ENCODE data around the gene ZNF135. TPM values are rescaled to one million over a fixed set of nuclear protein-coding genes. Genes with fewer than 3 reads are reported as not detected.

ZNF135 gene
- total RNA-seq, 6 experiments from 2014 or later: 0.07 to 0.09 TPM; not detected in 4

DNA sequence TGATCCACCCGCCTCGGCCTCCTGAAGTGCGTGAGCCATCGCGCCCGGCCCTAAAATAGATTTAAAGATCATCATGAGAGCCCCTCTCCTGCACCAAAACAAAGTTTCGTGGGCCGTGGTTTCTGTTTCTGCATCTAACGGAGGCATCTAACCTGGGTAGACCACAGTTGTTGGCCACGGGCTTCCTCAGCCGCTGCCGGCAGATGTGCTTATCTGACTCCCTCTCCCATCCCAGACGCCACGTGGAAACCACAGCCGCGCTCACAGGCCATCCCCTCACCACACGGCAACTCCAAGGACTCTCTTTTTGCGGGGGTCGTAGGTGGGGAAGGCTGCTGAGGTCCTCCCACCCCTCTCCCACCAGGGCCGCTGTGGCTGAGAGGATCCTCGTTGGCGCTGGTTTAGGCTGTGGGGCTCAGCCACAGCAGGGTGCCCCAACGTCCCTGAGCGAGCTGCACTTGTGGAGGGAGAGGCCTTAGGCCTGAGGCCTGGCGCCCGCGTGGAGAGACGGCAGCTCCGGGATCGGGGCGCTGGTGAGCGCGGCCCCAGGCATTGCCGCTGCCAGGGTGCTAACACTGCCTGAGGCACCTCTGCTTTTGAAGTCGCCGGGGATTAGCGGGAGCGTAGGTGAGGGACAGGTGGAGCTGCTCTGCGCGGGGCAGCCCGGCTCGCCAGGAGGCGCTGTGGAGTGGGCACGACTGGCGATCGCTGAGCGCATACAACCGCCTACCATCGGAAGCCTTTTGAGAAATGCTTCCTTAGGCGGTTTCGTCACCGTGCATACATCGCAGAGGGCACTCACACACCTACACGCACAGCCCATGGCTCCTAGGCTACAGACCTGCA is 16.4 kb upstream of the ZNF135 start:
- Mint-ChIP-seq H3K4me1 (ENCODE audit: low read depth) (no peaks in the 10 kb centered on the region), H3K27ac (no peak overlapping the region), H3K27me3 (ENCODE audit: insufficient read depth) (peaks cover 2% of the 10 kb centered on the region; the same call in 1 of the 2 replicates), H3K36me3 (ENCODE audit: low read depth) (peaks cover 5% of the 10 kb centered on the region; the same call in 1 of the 2 replicates), H3K4me3 (no peak overlapping the region), H3K9me3 (peaks cover 71% of the 10 kb centered on the region)
- DNase-seq: no peak
- TF ChIP-seq, protein P1, sequence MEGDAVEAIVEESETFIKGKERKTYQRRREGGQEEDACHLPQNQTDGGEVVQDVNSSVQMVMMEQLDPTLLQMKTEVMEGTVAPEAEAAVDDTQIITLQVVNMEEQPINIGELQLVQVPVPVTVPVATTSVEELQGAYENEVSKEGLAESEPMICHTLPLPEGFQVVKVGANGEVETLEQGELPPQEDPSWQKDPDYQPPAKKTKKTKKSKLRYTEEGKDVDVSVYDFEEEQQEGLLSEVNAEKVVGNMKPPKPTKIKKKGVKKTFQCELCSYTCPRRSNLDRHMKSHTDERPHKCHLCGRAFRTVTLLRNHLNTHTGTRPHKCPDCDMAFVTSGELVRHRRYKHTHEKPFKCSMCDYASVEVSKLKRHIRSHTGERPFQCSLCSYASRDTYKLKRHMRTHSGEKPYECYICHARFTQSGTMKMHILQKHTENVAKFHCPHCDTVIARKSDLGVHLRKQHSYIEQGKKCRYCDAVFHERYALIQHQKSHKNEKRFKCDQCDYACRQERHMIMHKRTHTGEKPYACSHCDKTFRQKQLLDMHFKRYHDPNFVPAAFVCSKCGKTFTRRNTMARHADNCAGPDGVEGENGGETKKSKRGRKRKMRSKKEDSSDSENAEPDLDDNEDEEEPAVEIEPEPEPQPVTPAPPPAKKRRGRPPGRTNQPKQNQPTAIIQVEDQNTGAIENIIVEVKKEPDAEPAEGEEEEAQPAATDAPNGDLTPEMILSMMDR (IDR thresholded peaks at IDR 0.05): no peak

DNA sequence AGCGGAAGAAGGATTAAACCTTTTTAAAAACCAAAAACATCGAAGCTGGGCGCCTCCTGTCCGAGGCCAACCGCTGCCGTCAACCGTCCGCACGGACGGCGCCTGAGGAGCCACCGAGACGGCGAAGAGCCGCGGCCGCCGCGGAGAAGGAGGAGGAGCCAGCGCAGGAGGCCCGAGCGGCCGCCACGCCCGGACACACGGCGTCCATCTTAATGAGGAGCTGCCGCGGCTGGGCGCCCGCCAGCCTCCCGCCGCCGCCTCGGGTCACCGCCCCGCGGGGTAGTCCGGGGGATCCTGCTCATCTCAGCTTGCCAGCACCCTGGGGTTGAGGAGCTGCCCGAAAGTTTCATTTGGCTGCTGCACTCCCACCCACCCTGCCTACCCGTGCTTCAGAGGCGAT is 14.7 kb upstream of the ZNF135 start:
- Mint-ChIP-seq H3K4me1 (ENCODE audit: low read depth) (no peaks in the 10 kb centered on the region), H3K36me3 (ENCODE audit: low read depth) (peaks cover 8% of the 10 kb centered on the region)
- DNase-seq: no peak

DNA sequence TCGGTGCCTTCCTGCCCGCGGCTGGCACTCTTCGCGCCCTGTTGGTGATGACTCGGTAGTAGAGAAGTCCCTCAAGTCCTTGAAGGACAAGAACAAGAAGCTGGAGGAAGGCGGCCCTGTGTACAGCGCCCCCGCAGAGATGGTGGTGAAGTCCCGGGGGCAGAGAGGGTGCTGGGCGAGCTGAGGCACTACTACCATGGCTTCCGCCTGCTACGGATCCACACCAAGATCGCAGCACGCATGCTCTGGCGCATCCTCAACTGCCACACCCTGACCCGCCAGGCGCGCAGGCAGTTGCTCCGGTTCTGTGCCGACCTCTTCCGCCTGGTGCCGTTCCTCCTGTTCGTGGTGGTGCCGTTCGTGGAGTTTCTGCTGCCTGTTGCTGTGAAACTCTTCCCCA is 14.2 kb upstream of the ZNF135 start:
- Mint-ChIP-seq H3K27ac (no peak overlapping the region), H3K27me3 (ENCODE audit: insufficient read depth) (peaks cover 2% of the 10 kb centered on the region; the same call in 1 of the 2 replicates), H3K4me3 (no peak overlapping the region), H3K9me3 (peaks cover 83% of the 10 kb centered on the region), H3K4me1 (ENCODE audit: low read depth) (no peaks in the 10 kb centered on the region), H3K36me3 (ENCODE audit: low read depth) (peaks cover 9% of the 10 kb centered on the region)
- TF ChIP-seq, protein P1 (IDR thresholded peaks at IDR 0.05): no peak
- DNase-seq: no peak

More for the DNA sequence above, 14.7 kb upstream of the ZNF135 start:
- Mint-ChIP-seq H3K4me3 (no peak overlapping the region), H3K27me3 (ENCODE audit: insufficient read depth) (peaks cover 2% of the 10 kb centered on the region; the same call in 1 of the 2 replicates), H3K9me3 (peaks cover 78% of the 10 kb centered on the region), H3K27ac (no peak overlapping the region)
- TF ChIP-seq, protein P1 (IDR thresholded peaks at IDR 0.05): no peak

DNA sequence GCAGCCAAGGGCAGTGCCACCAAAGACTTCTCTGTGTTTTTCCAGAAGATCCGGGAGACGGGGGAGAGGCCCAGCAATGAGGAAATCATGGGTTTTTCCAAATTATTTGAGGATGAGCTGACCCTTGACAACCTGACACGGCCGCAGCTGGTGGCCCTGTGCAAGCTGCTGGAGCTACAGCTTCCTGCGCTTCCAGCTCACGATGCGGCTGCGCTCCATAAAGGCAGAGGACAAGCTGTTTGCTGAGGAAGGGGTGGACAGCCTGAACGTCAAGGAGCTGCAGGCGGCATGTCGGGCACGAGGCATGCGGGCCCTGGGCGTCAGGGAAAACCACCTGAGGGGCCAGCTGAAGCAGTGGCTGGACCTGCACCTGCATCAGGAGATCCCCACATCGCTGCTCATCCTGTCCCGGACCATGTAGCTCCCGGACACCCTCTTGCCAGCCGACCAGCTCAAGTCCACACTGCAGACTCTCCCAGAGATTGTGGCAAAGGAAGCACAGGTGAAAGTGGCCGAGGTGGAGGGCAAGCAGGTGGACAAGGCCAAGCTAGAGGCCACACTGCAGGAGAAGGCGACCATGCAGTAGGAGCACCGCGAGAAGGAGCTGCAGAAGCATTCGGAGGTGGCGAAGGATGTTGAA is 13.6 kb upstream of the ZNF135 start:
- DNase-seq: no peak
- Mint-ChIP-seq H3K4me3 (no peak overlapping the region), H3K9me3 (peaks cover 78% of the 10 kb centered on the region), H3K27me3 (ENCODE audit: insufficient read depth) (peaks cover 2% of the 10 kb centered on the region; the same call in 1 of the 2 replicates), H3K36me3 (ENCODE audit: low read depth) (peaks cover 9% of the 10 kb centered on the region), H3K4me1 (ENCODE audit: low read depth) (no peaks in the 10 kb centered on the region), H3K27ac (no peak overlapping the region)
- TF ChIP-seq, protein P1 (IDR thresholded peaks at IDR 0.05): no peak

DNA sequence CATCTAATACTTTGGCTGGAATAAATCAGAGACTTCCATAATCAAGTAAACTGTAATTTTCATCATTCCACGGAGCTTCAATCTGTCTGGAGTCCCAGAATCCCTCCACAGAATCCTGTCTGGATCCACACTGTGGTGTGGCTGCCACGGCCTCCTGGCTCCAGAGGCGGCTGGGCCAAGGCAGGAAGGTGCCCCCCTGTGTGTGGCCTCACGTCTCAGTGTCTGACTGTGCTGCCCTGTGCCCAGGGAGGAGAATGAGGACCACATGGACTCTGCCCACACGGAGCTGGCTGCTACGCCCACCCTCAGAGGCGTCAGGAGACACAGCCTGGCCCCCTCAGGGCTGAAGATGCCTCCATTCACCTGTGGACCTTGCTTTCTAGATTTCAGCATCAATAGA is 12.2 kb upstream of the ZNF135 start:
- H3K4me1 Mint-ChIP-seq (ENCODE audit: low read depth): no peaks in the 10 kb centered on the region
- DNase-seq: no peak
- peaks cover 78% of the 10 kb centered on the region for H3K9me3 Mint-ChIP-seq
- H3K4me3 Mint-ChIP-seq: no peak overlapping the region
- H3K27ac Mint-ChIP-seq: no peak overlapping the region
- no peaks in the 10 kb centered on the region; the same call in 1 of the 2 replicates for H3K27me3 Mint-ChIP-seq (ENCODE audit: insufficient read depth)
- H3K36me3 Mint-ChIP-seq (ENCODE audit: low read depth): peaks cover 9% of the 10 kb centered on the region
- TF ChIP-seq, protein P1 (IDR thresholded peaks at IDR 0.05): no peak
